ENCODE measurements around the gene CAMTA1. TPM values are rescaled to one million over a fixed set of nuclear protein-coding genes. Genes with fewer than 3 reads are reported as not detected.

Gene CAMTA1
- total RNA-seq, 1 experiment from 2014 or later, result 69.5 TPM

- TF ChIP-seq CEBPB (IDR thresholded peaks at IDR 0.05; ENCODE audit: low read depth) (no peak), TCF7L2 (IDR thresholded peaks at IDR 0.05; ENCODE audit: borderline replicate concordance, extremely low read depth, insufficient read depth, insufficient read length) (no peak)
- no peak for DNase-seq (ENCODE audit: low read depth, low spot score)
- Histone ChIP-seq H3K9me2 (ENCODE audit: insufficient read depth) (no peaks in the 10 kb centered on the region), H3K4me2 (ENCODE audit: low read length) (no peak overlapping the region), H3K36me3 (ENCODE audit: control insufficient read depth in 1 of 2, insufficient read depth in 2 of 2, low read length in 2 of 2) (peaks cover 0 to 4% of the 10 kb centered on the region in 2 experiments; a peak in 2 of 4 replicates), H3K9ac (ENCODE audit: low read length) (no peak overlapping the region), H3K4me1 (ENCODE audit: control insufficient read depth in 1 of 2, insufficient read depth in 2 of 2, low read length in 2 of 2) (peaks cover 0 to 14% of the 10 kb centered on the region in 2 experiments; a peak in 1 of 4 replicates), H4K20me1 (ENCODE audit: insufficient read depth) (peaks cover 4% of the 10 kb centered on the region; the same call in 1 of the 2 replicates), H3K9me3 (ENCODE audit: control insufficient read depth in 1 of 2, insufficient read depth in 1 of 2, low read depth in 1 of 2, low read length in 2 of 2) (no peaks in the 10 kb centered on the region), H3K27me3 (ENCODE audit: insufficient read depth, low read length) (no peaks in the 10 kb centered on the region), H3K79me2 (ENCODE audit: insufficient read depth, low read length) (peaks cover 29% of the 10 kb centered on the region), H2AFZ (ENCODE audit: low read depth, low read length, poor library complexity, severe bottlenecking) (no peak overlapping the region), H3K27ac (ENCODE audit: low read depth, low read length) (no peak overlapping the region), H3K4me3 (replicated peaks in 1 of 2; ENCODE audit: low read depth in 1 of 2, low read length in 2 of 2) (no peak overlapping the region)
- no peak for ATAC-seq
- ChIA-PET RAD21 (ENCODE audit: low non-redundant PET in 1 of 2, low total read pairs in 2 of 2, uncharacterized antibody in 2 of 2, unreplicated experiment in 2 of 2) (no interaction called here), POLR2A (no interaction called here), CTCF (no interaction called here)
- BruUV-seq (replicated peaks), result no TSS peak
- intact Hi-C loops (cut with micrococcal nuclease), result no loop called here
Observed at GRCh38 chr1:6820899-6821298, 35.6 kb downstream of the CAMTA1 start.

- no peak for DNase-seq (ENCODE audit: low read depth, low spot score)
- TF ChIP-seq CTCF (IDR thresholded peaks at IDR 0.05 in 2 of 3, conservative IDR thresholded peaks at IDR 0.05 in 1 of 3; ENCODE audit: borderline replicate concordance in 1 of 3, insufficient read depth in 1 of 3, low read depth in 2 of 3, low read length in 2 of 3) (no peak), JUND (IDR thresholded peaks at IDR 0.05) (no peak), EZH2 (IDR thresholded peaks at IDR 0.05) (no peak), CEBPB (IDR thresholded peaks at IDR 0.05; ENCODE audit: low read depth) (no peak), RAD21 (IDR thresholded peaks at IDR 0.05; ENCODE audit: low read depth) (no peak), TCF7L2 (IDR thresholded peaks at IDR 0.05; ENCODE audit: borderline replicate concordance, extremely low read depth, insufficient read depth, insufficient read length) (no peak), ATF3 (IDR thresholded peaks at IDR 0.05) (no peak), EGR1 (IDR thresholded peaks at IDR 0.05; ENCODE audit: low read depth) (no peak), YY1 (IDR thresholded peaks at IDR 0.05; ENCODE audit: extremely low read depth, insufficient replicate concordance, low read depth, low read length) (no peak)
- Histone ChIP-seq H3K27me3 (ENCODE audit: insufficient read depth, low read length) (no peaks in the 10 kb centered on the region), H3K4me1 (ENCODE audit: control insufficient read depth in 1 of 2, insufficient read depth in 2 of 2, low read length in 2 of 2) (peaks cover 0 to 14% of the 10 kb centered on the region in 2 experiments; a peak in 1 of 4 replicates), H3K9ac (ENCODE audit: low read length) (no peak overlapping the region), H3K9me2 (ENCODE audit: insufficient read depth) (no peaks in the 10 kb centered on the region), H3K4me3 (replicated peaks in 1 of 2; ENCODE audit: low read depth in 1 of 2, low read length in 2 of 2) (no peak overlapping the region), H3K36me3 (ENCODE audit: control insufficient read depth in 1 of 2, insufficient read depth in 2 of 2, low read length in 2 of 2) (peaks cover 0 to 4% of the 10 kb centered on the region in 2 experiments; a peak in 2 of 4 replicates), H3K9me3 (ENCODE audit: control insufficient read depth in 1 of 2, insufficient read depth in 1 of 2, low read depth in 1 of 2, low read length in 2 of 2) (no peaks in the 10 kb centered on the region), H3K79me2 (ENCODE audit: insufficient read depth, low read length) (peaks cover 18% of the 10 kb centered on the region), H4K20me1 (ENCODE audit: insufficient read depth) (peaks cover 4% of the 10 kb centered on the region; the same call in 1 of the 2 replicates), H3K4me2 (ENCODE audit: low read length) (no peak overlapping the region), H3K27ac (ENCODE audit: low read depth, low read length) (no peak overlapping the region), H2AFZ (ENCODE audit: low read depth, low read length, poor library complexity, severe bottlenecking) (no peak overlapping the region)
- POLR2A ChIA-PET, result no interaction called here
- intact Hi-C loops (cut with micrococcal nuclease), result no loop called here
- ATAC-seq, result no peak
- RAD21 ChIA-PET (ENCODE audit: low non-redundant PET in 1 of 2, low total read pairs in 2 of 2, uncharacterized antibody in 2 of 2, unreplicated experiment in 2 of 2), result no interaction called here
- BruUV-seq (replicated peaks), result no TSS peak
- CTCF ChIA-PET, result no interaction called here
Observed at GRCh38 chr1:6822530-6823359, 37.5 kb downstream of the CAMTA1 start.

Data from HCT116 (cell line).